ENCODE results near the gene MAMLD1. TPM values are rescaled to one million over a fixed set of nuclear protein-coding genes. Genes with fewer than 3 reads are reported as not detected.

The MAMLD1 gene
- total and polyA plus RNA-seq, 3 experiments from 2014 or later = 1.8 to 7.3 (median 6.2) TPM

DNA sequence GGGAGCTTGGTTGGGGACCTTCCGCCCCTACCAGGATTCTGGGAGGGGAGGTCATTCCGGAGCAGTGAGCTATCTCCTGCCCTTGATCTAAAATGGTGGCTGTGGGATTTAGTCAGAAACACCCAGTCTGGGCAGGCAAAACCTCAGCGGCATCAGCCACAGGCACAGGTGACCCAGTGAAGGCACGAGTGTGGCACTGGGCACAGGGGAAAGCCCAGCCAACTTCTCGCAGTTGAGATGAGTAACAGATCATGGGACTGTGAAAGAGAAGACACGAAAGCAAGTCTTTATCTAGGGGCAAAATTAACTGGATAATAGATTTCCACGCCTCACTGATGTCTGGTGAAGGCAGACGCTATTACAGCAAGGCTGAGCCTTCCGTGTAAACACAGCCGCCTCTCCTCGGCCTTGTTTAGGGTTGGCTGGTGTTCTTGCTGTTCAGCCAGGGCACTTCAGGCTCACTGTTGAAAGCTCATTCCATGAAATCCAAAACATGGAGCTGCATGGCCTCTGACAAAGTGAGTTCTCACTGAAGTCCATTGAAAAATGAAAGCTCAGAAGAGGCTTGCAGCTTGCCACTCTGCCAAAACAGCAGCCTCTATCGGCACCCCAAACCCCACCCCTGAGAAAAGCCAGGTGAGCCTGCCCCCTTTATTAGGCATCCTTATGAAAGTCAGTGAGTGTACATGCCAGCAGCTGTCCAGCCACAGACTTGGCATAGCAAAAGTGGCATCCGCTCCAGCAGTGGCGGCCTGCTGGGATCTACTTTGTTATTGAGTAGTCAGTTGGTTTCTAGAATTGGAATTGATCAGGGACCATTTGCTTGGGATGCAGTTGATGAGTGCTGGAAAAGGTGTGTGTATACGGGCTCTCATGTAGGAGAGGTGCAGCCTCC is 103.0 kb downstream of the MAMLD1 start:
- Histone ChIP-seq H3K4me1 (ENCODE audit: insufficient read depth, low read length) (no peaks in the 10 kb centered on the region), H3K27me3 (ENCODE audit: insufficient read depth, low read length, poor library complexity, severe bottlenecking) (no peaks in the 10 kb centered on the region), H3K27ac (ENCODE audit: low read depth, low read length) (no peak overlapping the region), H3K4me3 (ENCODE audit: low read length) (no peak overlapping the region), H3K36me3 (ENCODE audit: insufficient read depth, low read length) (no peaks in the 10 kb centered on the region), H3K9me3 (ENCODE audit: low read length) (no peaks in the 10 kb centered on the region)
- Mint-ChIP-seq H3K36me3 (peaks cover 0 to 3% (median 0%) of the 10 kb centered on the region in 3 donors), H3K9me3 (no peaks in the 10 kb centered on the region), H3K4me3 (no peak overlapping the region), H3K27ac (no peak overlapping the region), H3K4me1 (no peaks in the 10 kb centered on the region), H3K27me3 (no peaks in the 10 kb centered on the region)
- DNase-seq = no peak
- ChIA-PET CTCF (no interaction called here), POLR2A (no interaction called here)

- H3K4me1 Mint-ChIP-seq = peaks cover 0 to 2% (median under 1%) of the 10 kb centered on the region in 3 donors
- no peaks in the 10 kb centered on the region for H3K4me1 ChIP-seq (ENCODE audit: insufficient read depth, low read length)
- H3K27me3 ChIP-seq (ENCODE audit: insufficient read depth, low read length, poor library complexity, severe bottlenecking) = no peaks in the 10 kb centered on the region
- H3K27ac Mint-ChIP-seq = no peak overlapping the region
- ChIA-PET CTCF (interaction anchor here (1.0 kb wide), 1 partner anchor 14 kb away, joined by 3 read pairs; no protein-coding TSS in a partner anchor), POLR2A (no interaction called here)
- H3K27ac ChIP-seq (ENCODE audit: low read depth, low read length) = no peak overlapping the region
- no peak overlapping the region for H3K4me3 Mint-ChIP-seq
- H3K9me3 Mint-ChIP-seq = no peaks in the 10 kb centered on the region
- H3K27me3 Mint-ChIP-seq = peaks cover 0 to 3% of the 10 kb centered on the region in 2 donors
- no peak overlapping the region for H3K4me3 ChIP-seq (ENCODE audit: low read length)
- H3K36me3 Mint-ChIP-seq = peaks cover 0 to 3% (median 0%) of the 10 kb centered on the region in 3 donors
- DNase-seq = no peak
- H3K9me3 ChIP-seq (ENCODE audit: low read length) = no peaks in the 10 kb centered on the region
- no peaks in the 10 kb centered on the region for H3K36me3 ChIP-seq (ENCODE audit: insufficient read depth, low read length)
Observed at GRCh38 chrX:150472306-150472705, 109.2 kb downstream of the MAMLD1 start.

GRCh38 chrX:150473371-150473770 is 110.3 kb downstream of the MAMLD1 start:
- POLR2A ChIA-PET = no interaction called here
- CTCF ChIA-PET = interaction anchor here (1.7 kb wide), 1 partner anchor 108 kb away, joined by 5 read pairs; no protein-coding TSS in a partner anchor

DNA sequence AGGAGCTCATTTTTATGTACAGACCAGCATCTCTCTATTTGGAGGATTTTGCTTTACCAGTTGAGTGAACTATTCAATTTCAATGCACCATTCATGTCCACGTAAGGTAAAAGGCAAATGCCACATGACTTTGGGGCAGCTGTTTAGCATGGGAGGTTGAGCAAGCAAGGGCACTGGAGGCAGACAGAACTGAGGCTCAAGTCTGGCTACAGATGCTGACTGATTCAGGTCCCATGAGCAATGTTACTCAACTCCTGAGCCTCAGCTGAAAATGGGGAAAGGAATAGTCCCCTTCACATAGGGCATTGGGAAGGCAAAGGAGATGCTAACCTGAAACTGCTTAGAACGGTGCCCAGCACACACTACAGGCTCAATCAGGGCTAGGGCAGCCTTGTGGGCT is 112.3 kb downstream of the MAMLD1 start:
- peaks cover 0 to 3% (median 0%) of the 10 kb centered on the region in 3 donors for H3K36me3 Mint-ChIP-seq
- CTCF ChIA-PET = no interaction called here
- no peak for DNase-seq
- Histone ChIP-seq H3K27ac (ENCODE audit: low read depth, low read length) (no peak overlapping the region), H3K27me3 (ENCODE audit: insufficient read depth, low read length, poor library complexity, severe bottlenecking) (no peaks in the 10 kb centered on the region), H3K4me1 (ENCODE audit: insufficient read depth, low read length) (peaks cover 20% of the 10 kb centered on the region), H3K9me3 (ENCODE audit: low read length) (no peaks in the 10 kb centered on the region), H3K36me3 (ENCODE audit: insufficient read depth, low read length) (no peaks in the 10 kb centered on the region), H3K4me3 (ENCODE audit: low read length) (no peak overlapping the region)
- peaks cover 0 to 6% of the 10 kb centered on the region in 2 donors for H3K27me3 Mint-ChIP-seq
- no peak overlapping the region for H3K4me3 Mint-ChIP-seq
- POLR2A ChIA-PET = no interaction called here
- H3K9me3 Mint-ChIP-seq = no peaks in the 10 kb centered on the region
- peaks cover 23 to 33% (median 32%) of the 10 kb centered on the region in 3 donors for H3K4me1 Mint-ChIP-seq
- peak overlapping the region in 2 of 8 donors; percentile 3 to 21 for H3K27ac Mint-ChIP-seq

More at GRCh38 chrX:150473371-150473770, 110.3 kb downstream of the MAMLD1 start:
- Mint-ChIP-seq H3K4me1 (peaks cover 9 to 13% (median 11%) of the 10 kb centered on the region in 3 donors), H3K27me3 (peaks cover 0 to 6% of the 10 kb centered on the region in 2 donors), H3K9me3 (no peaks in the 10 kb centered on the region), H3K4me3 (no peak overlapping the region), H3K27ac (no peak overlapping the region), H3K36me3 (peaks cover 0 to 3% (median 0%) of the 10 kb centered on the region in 3 donors)
- no peak for DNase-seq
- Histone ChIP-seq H3K36me3 (ENCODE audit: insufficient read depth, low read length) (no peaks in the 10 kb centered on the region), H3K27ac (ENCODE audit: low read depth, low read length) (no peak overlapping the region), H3K4me3 (ENCODE audit: low read length) (no peak overlapping the region), H3K27me3 (ENCODE audit: insufficient read depth, low read length, poor library complexity, severe bottlenecking) (no peaks in the 10 kb centered on the region), H3K9me3 (ENCODE audit: low read length) (no peaks in the 10 kb centered on the region), H3K4me1 (ENCODE audit: insufficient read depth, low read length) (peaks cover 10% of the 10 kb centered on the region)

DNA sequence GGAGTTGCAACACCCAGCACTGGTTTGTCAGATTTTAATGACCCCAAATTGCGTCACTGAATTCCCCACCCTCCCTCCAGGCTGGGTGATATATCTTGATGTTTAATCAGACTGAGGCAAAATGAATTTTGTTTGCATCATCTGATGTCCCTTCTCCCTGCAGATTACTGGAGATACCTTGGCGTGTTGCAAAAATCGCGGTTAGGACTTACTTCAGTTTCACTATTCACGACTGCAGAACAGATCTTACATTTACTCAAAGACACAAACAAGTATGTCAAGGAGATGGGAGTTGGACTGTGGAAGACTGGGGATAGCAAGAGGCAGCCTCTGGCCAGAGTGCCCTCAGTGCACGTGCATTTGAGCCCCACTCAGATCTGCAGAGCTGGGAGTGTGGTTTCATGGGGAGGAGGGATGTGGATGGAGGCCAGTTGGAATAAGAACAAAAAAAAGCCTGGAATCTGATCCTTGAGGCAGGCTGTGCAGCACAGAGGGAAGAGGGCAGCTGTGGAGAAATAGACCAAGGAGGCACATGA is 113.1 kb downstream of the MAMLD1 start:
- Histone ChIP-seq H3K4me1 (ENCODE audit: insufficient read depth, low read length) (peaks cover 20% of the 10 kb centered on the region), H3K9me3 (ENCODE audit: low read length) (no peaks in the 10 kb centered on the region), H3K27me3 (ENCODE audit: insufficient read depth, low read length, poor library complexity, severe bottlenecking) (no peaks in the 10 kb centered on the region), H3K36me3 (ENCODE audit: insufficient read depth, low read length) (no peaks in the 10 kb centered on the region), H3K27ac (ENCODE audit: low read depth, low read length) (no peak overlapping the region), H3K4me3 (ENCODE audit: low read length) (no peak overlapping the region)
- Mint-ChIP-seq H3K4me3 (peak overlapping the region in 1 of 7 donors; percentile 32), H3K27me3 (peaks cover 0 to 6% of the 10 kb centered on the region in 2 donors), H3K9me3 (no peaks in the 10 kb centered on the region), H3K4me1 (peaks cover 23 to 34% (median 33%) of the 10 kb centered on the region in 3 donors), H3K27ac (peak overlapping the region in 1 of 8 donors; percentile 12), H3K36me3 (no peaks in the 10 kb centered on the region)
- ChIA-PET CTCF (no interaction called here), POLR2A (interaction anchor here (0.5 kb wide), 1 partner anchor 206 kb away, joined by 4 read pairs; no protein-coding TSS in a partner anchor)
- DNase-seq = no peak

GRCh38 chrX:150477371-150477770 is 114.3 kb downstream of the MAMLD1 start:
- Mint-ChIP-seq H3K4me3 (peak overlapping the region in 1 of 7 donors; percentile 60), H3K27ac (peak overlapping the region in 3 of 8 donors; percentile 15 to 90 (median 35))
- H3K9me3 ChIP-seq (ENCODE audit: low read length) = no peaks in the 10 kb centered on the region

GRCh38 chrX:150478496-150479492 is 115.7 kb downstream of the MAMLD1 start:
- Mint-ChIP-seq H3K27ac (peak overlapping the region; percentile 39 to 93 (median 78)), H3K9me3 (no peaks in the 10 kb centered on the region), H3K27me3 (peaks cover 0 to 6% of the 10 kb centered on the region in 2 donors), H3K36me3 (no peaks in the 10 kb centered on the region), H3K4me1 (peaks cover 23 to 47% (median 38%) of the 10 kb centered on the region in 3 donors), H3K4me3 (peak overlapping the region; percentile 74 to 87 (median 80))
- ChIA-PET POLR2A (interaction anchor here (1.0 to 1.4 kb wide), 3 partner anchors 68 to 213 kb away, joined by 4 to 6 read pairs (median 4); no protein-coding TSS in a partner anchor), CTCF (interaction anchor here (3.4 kb wide), 1 partner anchor 115 kb away, joined by 16 read pairs; the partner anchor contains the start of gene MAMLD1)
- Histone ChIP-seq H3K4me1 (ENCODE audit: insufficient read depth, low read length) (peaks cover 20% of the 10 kb centered on the region), H3K27me3 (ENCODE audit: insufficient read depth, low read length, poor library complexity, severe bottlenecking) (no peaks in the 10 kb centered on the region), H3K27ac (ENCODE audit: low read depth, low read length) (no peak overlapping the region), H3K9me3 (ENCODE audit: low read length) (no peaks in the 10 kb centered on the region), H3K4me3 (ENCODE audit: low read length) (peak overlapping the region; percentile 22), H3K36me3 (ENCODE audit: insufficient read depth, low read length) (no peaks in the 10 kb centered on the region)
- no peak for DNase-seq

More at GRCh38 chrX:150477371-150477770, 114.3 kb downstream of the MAMLD1 start:
- H3K27me3 Mint-ChIP-seq = peaks cover 0 to 6% of the 10 kb centered on the region in 2 donors
- H3K4me3 ChIP-seq (ENCODE audit: low read length) = no peak overlapping the region
- no peaks in the 10 kb centered on the region for H3K27me3 ChIP-seq (ENCODE audit: insufficient read depth, low read length, poor library complexity, severe bottlenecking)
- H3K4me1 ChIP-seq (ENCODE audit: insufficient read depth, low read length) = peaks cover 20% of the 10 kb centered on the region
- ChIA-PET POLR2A (interaction anchor here (1.4 kb wide), 1 partner anchor 215 kb away, joined by 4 read pairs; no protein-coding TSS in a partner anchor), CTCF (no interaction called here)
- peaks cover 23 to 38% (median 38%) of the 10 kb centered on the region in 3 donors for H3K4me1 Mint-ChIP-seq
- H3K36me3 Mint-ChIP-seq = no peaks in the 10 kb centered on the region
- no peak for DNase-seq
- H3K36me3 ChIP-seq (ENCODE audit: insufficient read depth, low read length) = no peaks in the 10 kb centered on the region
- no peak overlapping the region for H3K27ac ChIP-seq (ENCODE audit: low read depth, low read length)
- no peaks in the 10 kb centered on the region for H3K9me3 Mint-ChIP-seq
